A549 (cell line): Measurements from ENCODE around the gene TMEM156. TPM values are rescaled to one million over a fixed set of nuclear protein-coding genes. Genes with fewer than 3 reads are reported as not detected.

Experiments
- ATAC-seq, 2 experiments: fragments of 200-7000 bp in 1 of 2; fragments of >200 bp in 1 of 2; cut with Nextera tagmentation in 1 of 2; cut with Tn5 transposase in 1 of 2; 3 replicates each; pipeline versions ENCODE4 v1.8.0 to v1.9.1; 2018 to 2020; ENCODE audit warnings: mild to moderate bottlenecking in 1 of 2, moderate library complexity in 1 of 2
- CTCF ChIA-PET: fragments of 300-600 bp; sonication (Branson Sonifier 250); formaldehyde crosslinking; extraction: SDS; loops from one replicate; lab custom pipeline; 2021; ENCODE audit warnings: antibody characterized with exemption, inconsistent platforms; lab: Yijun Ruan, JAX
- POLR2A ChIA-PET: fragments of 350-600 bp; formaldehyde crosslinking; extraction: SDS; loops from one replicate; lab custom pipeline; 2021; ENCODE audit warnings: antibody characterized with exemption, inconsistent platforms; lab: Yijun Ruan, JAX
- DNase-seq, 2 experiments: peaks; one replicate each; pipeline versions ENCODE4 v3.0.0 to v3.0.0-alpha.2; 2011 to 2016; ENCODE audit warnings: low read depth in 1 of 2, low spot score in 1 of 2
- FAIRE-seq: peaks from 2 replicates; lab custom pipeline; 2011; peaks lifted over from hg19 to GRCh38; lab: Jason Lieb, UNC
- H3K27ac ChIP-seq, 2 experiments: fragments of >200 bp; sonication (Bioruptor Twin); formaldehyde crosslinking; 3 replicates each; pipeline ENCODE4 v1.5.1; 2016 to 2017
- H3K4me1 ChIP-seq: fragments of >200 bp; sonication (Bioruptor Twin); formaldehyde crosslinking; 3 replicates; pipeline ENCODE4 v1.6.1; 2016
- H3K4me2 ChIP-seq: fragments of >200 bp; sonication (Bioruptor Twin); formaldehyde crosslinking; 3 replicates; pipeline ENCODE4 v1.6.1; 2016
- H3K4me3 ChIP-seq: fragments of >200 bp; sonication (Bioruptor Twin); formaldehyde crosslinking; 3 replicates; pipeline ENCODE4 v1.5.1; 2016
- H3K9me3 ChIP-seq: fragments of >200 bp; sonication (Bioruptor Twin); formaldehyde crosslinking; 3 replicates; pipeline ENCODE4 v1.6.1; 2016
- CBX8 ChIP-seq: fragments of 200-600 bp; sonication (generic); IDR thresholded peaks from 2 replicates; pipeline ENCODE4 v1.6.1; 2016
- CEBPB ChIP-seq, 2 experiments: fragments of >200 bp in 1 of 2; sonication (Bioruptor Twin) in 1 of 2; formaldehyde crosslinking in 1 of 2; IDR thresholded peaks; 2 replicates each; pipeline ENCODE4 v1.6.1; 2012 to 2016
- CHD2 ChIP-seq: fragments of 150-350 bp; IDR thresholded peaks from 2 replicates; pipeline ENCODE4 v1.6.1; 2014; ENCODE audit warnings: low read length; ENCODE audit not compliant: partially characterized antibody
- E2F6 ChIP-seq: IDR thresholded peaks from 2 replicates; pipeline ENCODE4 v1.6.1; 2012; ENCODE audit warnings: low read depth, borderline replicate concordance
- ELK1 ChIP-seq: fragments of 150-350 bp; IDR thresholded peaks from 2 replicates; pipeline ENCODE4 v1.6.1; 2014; ENCODE audit warnings: low read depth, mild to moderate bottlenecking, low read length
- ESRRA ChIP-seq: fragments of 150-350 bp; IDR thresholded peaks from 2 replicates; pipeline ENCODE4 v1.6.1; 2014; ENCODE audit warnings: mild to moderate bottlenecking, low read length, borderline replicate concordance
- FOSB ChIP-seq: fragments of 250-450 bp; sonication (Bioruptor Pico); IDR thresholded peaks from 2 replicates; pipeline ENCODE4 v1.5.0; 2020; ENCODE audit warnings: mild to moderate bottlenecking, moderate library complexity
- FOSL2 ChIP-seq, 2 experiments: fragments of 450-650 bp in 1 of 2; fragments of >200 bp in 1 of 2; sonication (Bioruptor Twin) in 1 of 2; formaldehyde crosslinking; IDR thresholded peaks; 2 replicates each; pipeline versions ENCODE4 v1.5.0 to v1.6.1; 2016 to 2020; ENCODE audit warnings: mild to moderate bottlenecking in 1 of 2, moderate library complexity in 1 of 2
- GATA3 ChIP-seq: IDR thresholded peaks from 2 replicates; pipeline ENCODE4 v1.6.1; 2012; ENCODE audit warnings: borderline replicate concordance
- HEYL ChIP-seq: fragments of 250-450 bp; sonication (Bioruptor Pico); IDR thresholded peaks from 2 replicates; pipeline ENCODE4 v1.8.0; 2021; ENCODE audit warnings: mild to moderate bottlenecking, moderate library complexity
- HOXA7 ChIP-seq: fragments of 250-450 bp; sonication (Bioruptor Pico); IDR thresholded peaks from 2 replicates; pipeline ENCODE4 v1.5.0; 2020; ENCODE audit warnings: mild to moderate bottlenecking, moderate library complexity
- HOXB5 ChIP-seq: fragments of 250-450 bp; sonication (Bioruptor Pico); IDR thresholded peaks from 2 replicates; pipeline ENCODE4 v1.5.0; 2020; ENCODE audit warnings: mild to moderate bottlenecking, moderate library complexity
- JUN ChIP-seq, 2 experiments: fragments of >200 bp; sonication (Bioruptor Twin); formaldehyde crosslinking; IDR thresholded peaks; 2 replicates in 1 of 2; 3 replicates in 1 of 2; pipeline ENCODE4 v1.6.1; 2016 to 2017
- JUNB ChIP-seq: fragments of >200 bp; sonication (Bioruptor Twin); formaldehyde crosslinking; IDR thresholded peaks from 2 replicates; pipeline ENCODE4 v1.6.1; 2016
- MAFK ChIP-seq: fragments of 450-650 bp; IDR thresholded peaks from 2 replicates; pipeline ENCODE4 v1.6.1; 2014; ENCODE audit not compliant: partially characterized antibody
- MAX ChIP-seq: IDR thresholded peaks from 2 replicates; pipeline ENCODE4 v1.6.1; 2012
- NFE2L2 ChIP-seq: fragments of 150-350 bp; conservative IDR thresholded peaks from 2 replicates; pipeline ENCODE4 v1.6.1; 2014; ENCODE audit warnings: low read length
- PBX3 ChIP-seq: IDR thresholded peaks from 2 replicates; pipeline ENCODE4 v1.6.1; 2012
- PHF8 ChIP-seq: fragments of 200-600 bp; sonication (generic); IDR thresholded peaks from 2 replicates; pipeline ENCODE4 v1.6.1; 2016; ENCODE audit warnings: low read depth, mild to moderate bottlenecking, antibody characterized with exemption, moderate library complexity, borderline replicate concordance
- SREBF2 ChIP-seq: fragments of 450-650 bp; IDR thresholded peaks from 2 replicates; pipeline ENCODE4 v1.6.1; 2014; ENCODE audit warnings: mild to moderate bottlenecking, moderate library complexity
- TFCP2L1 ChIP-seq: fragments of 250-450 bp; sonication (Bioruptor Pico); IDR thresholded peaks from 2 replicates; pipeline ENCODE4 v1.5.0; 2021; ENCODE audit warnings: mild to moderate bottlenecking
- WGBS: methylation state at CpG from one replicate; pipeline ENCODE4 v1.1.6; 2017; ENCODE audit errors: missing lambda C conversion rate; 5-methylcytosine and 5-hydroxymethylcytosine counted together
- polyA plus RNA-seq, 4 experiments: library from polyadenylated mRNA; depleted of rRNA in 3 of 4; stranded (reverse); fragments of >200 nt; fragmentation: RNase III in 1 of 4; extraction: RNeasy Plus Mini Kit Qiagen cat#74134 plus additional on column Dnase treatment in 1 of 4; gene quantifications; 2 replicates in 3 of 4; 3 replicates in 1 of 4; pipeline ENCODE4 v1.2.3, GENCODE V29; 2011 to 2017

Gene TMEM156
- polyA plus RNA-seq, 2 of the 4 experiments (the other 2 are of a cell fraction), result 10.4 to 45.1 TPM

GRCh38 chr4:39047681-39048080, 15.5 kb upstream of the TMEM156 start:
- ATAC-seq (no peak), FAIRE-seq (no peak), DNase-seq (no peak)
- CTCF ChIA-PET, result interaction anchor here (1.6 kb wide), 1 partner anchor 145 kb away, joined by 4 read pairs; no protein-coding TSS in a partner anchor
- Histone ChIP-seq H3K27ac (peak overlapping the region in 1 of 2 experiments; percentile 100; a peak in 1 of 6 replicates), H3K4me3 (no peak overlapping the region), H3K4me2 (peak overlapping the region; percentile 73), H3K9me3 (no peaks in the 10 kb centered on the region), H3K4me1 (peaks cover 57% of the 10 kb centered on the region)
- WGBS, result 64% methylated on average over 2 of the region's 2 CpGs
- TF ChIP-seq CHD2, result no peak
- TF ChIP-seq PBX3, result no peak
- no peak for TF ChIP-seq JUNB
- TF ChIP-seq ESRRA, result no peak
- no peak for TF ChIP-seq HEYL (CRISPR knock-in tag)
- TF ChIP-seq ELK1, result no peak
- TF ChIP-seq HOXA7, result no peak
- TF ChIP-seq HOXB5 (CRISPR knock-in tag), result no peak
- no peak for TF ChIP-seq GATA3
- no peak for TF ChIP-seq SREBF2
- no peak for TF ChIP-seq E2F6
- TF ChIP-seq PHF8, result no peak
- no peak for TF ChIP-seq FOSB (CRISPR knock-in tag)
- POLR2A ChIA-PET, result no interaction called here

GRCh38 chr4:39046249-39046648, 14.0 kb upstream of the TMEM156 start:
- 2% methylated on average over 8 of the region's 8 CpGs for WGBS
- peak in 1 of 2 experiments; percentile 21; a peak in 2 of 6 replicates for ATAC-seq
- Histone ChIP-seq H3K4me2 (peak overlapping the region; percentile 73), H3K9me3 (no peaks in the 10 kb centered on the region), H3K27ac (peak overlapping the region; percentile 93 to 100), H3K4me3 (peak overlapping the region; percentile 66), H3K4me1 (peaks cover 54% of the 10 kb centered on the region)
- ChIA-PET CTCF (interaction anchor here (1.6 to 1.8 kb wide), 2 partner anchors 16 to 144 kb away, joined by 4 to 5 read pairs; no protein-coding TSS in a partner anchor), POLR2A (interaction anchor here (0.6 to 1.4 kb wide), 8 partner anchors 9 to 317 kb away, joined by 3 to 9 read pairs (median 5); no protein-coding TSS in a partner anchor)
- peak in 1 of 2 experiments; percentile 55; a peak in 1 of 5 replicates for TF ChIP-seq JUN (IDR thresholded peaks at IDR 0.05)
- TF ChIP-seq MAFK, result no peak
- TF ChIP-seq MAX, result 0 out of 2 replicates have a peak, but pooled peaks have one; percentile 19
- TF ChIP-seq FOSL2 (IDR thresholded peaks at IDR 0.05), result peak; percentile 59; the same call in 1 of the 2 replicates
- TF ChIP-seq FOSL2 (CRISPR knock-in tag; IDR thresholded peaks at IDR 0.05), result peak; percentile 82
- TF ChIP-seq NFE2L2, result no peak
- FAIRE-seq, result no peak
- peak in 1 of 2 experiments; percentile 74 for DNase-seq

- Histone ChIP-seq H3K9me3 (no peaks in the 10 kb centered on the region), H3K4me1 (peaks cover 50% of the 10 kb centered on the region), H3K27ac (peak overlapping the region; percentile 93 to 100), H3K4me3 (peak overlapping the region; percentile 66)
- POLR2A ChIA-PET, result interaction anchor here (0.6 to 1.4 kb wide), 7 partner anchors 9 to 318 kb away, joined by 3 to 9 read pairs (median 5); no protein-coding TSS in a partner anchor
- peak in 1 of 2 experiments; percentile 34; a peak in 2 of 6 replicates for ATAC-seq
- TF ChIP-seq CEBPB (IDR thresholded peaks at IDR 0.05) (peak in 1 of 2 experiments; percentile 36; a peak in 1 of 4 replicates), CHD2 (no peak), TFCP2L1 (CRISPR knock-in tag) (no peak), CBX8 (no peak)
- TF ChIP-seq, all 56 proteins: peak for 1
- CTCF ChIA-PET, result interaction anchor here (1.6 to 1.8 kb wide), 2 partner anchors 16 to 143 kb away, joined by 4 to 5 read pairs; no protein-coding TSS in a partner anchor
- H3K4me2 ChIP-seq, result peak overlapping the region; percentile 73
- WGBS, result 3% methylated on average over 3 of the region's 3 CpGs
- FAIRE-seq (no peak), DNase-seq (peak in 1 of 2 experiments; percentile 60)
Observed at GRCh38 chr4:39045827-39046221, 13.6 kb upstream of the TMEM156 start.
